Neural cell (in vitro differentiated cells): ENCODE measurements around the gene ALDH3B2.

ENCODE experiments used
- EP300 ChIP-seq: fragments of 450-650 bp; conservative IDR thresholded peaks from 2 replicates; pipeline ENCODE4 v1.6.1; 2014; ENCODE audit warnings: antibody characterized with exemption, mild to moderate bottlenecking, moderate library complexity; ENCODE audit not compliant: poor library complexity, severe bottlenecking
- EZH2 ChIP-seq: fragments of 200-600, 300-800 bp; shearing (Covaris generic), sonication (generic); IDR thresholded peaks from 2 replicates; pipeline ENCODE4 v1.6.1; 2014; ENCODE audit warnings: antibody characterized with exemption, low read length, borderline replicate concordance, mild to moderate bottlenecking; ENCODE audit not compliant: insufficient read depth, poor library complexity, severe bottlenecking
- POLR2AphosphoS5 ChIP-seq: IDR thresholded peaks from 2 replicates; pipeline ENCODE4 v1.6.1; 2012
- RAD21 ChIP-seq: fragments of 450-650 bp; conservative IDR thresholded peaks from 2 replicates; pipeline ENCODE4 v1.6.1; 2014; ENCODE audit warnings: antibody characterized with exemption, mild to moderate bottlenecking, moderate library complexity
- TAF1 ChIP-seq: IDR thresholded peaks from 2 replicates; pipeline ENCODE4 v1.6.1; 2012; ENCODE audit warnings: low read depth
- TF ChIP-seq, protein P1 (sequence below): fragments of 450-650 bp; IDR thresholded peaks from 2 replicates; pipeline ENCODE4 v1.5.1; 2014; ENCODE audit warnings: antibody characterized with exemption, mild to moderate bottlenecking, moderate library complexity; ENCODE audit not compliant: poor library complexity, severe bottlenecking
- TF ChIP-seq, protein P2 (sequence below): IDR thresholded peaks from 2 replicates; pipeline ENCODE4 v1.6.1; 2012; ENCODE audit warnings: borderline replicate concordance

DNA sequence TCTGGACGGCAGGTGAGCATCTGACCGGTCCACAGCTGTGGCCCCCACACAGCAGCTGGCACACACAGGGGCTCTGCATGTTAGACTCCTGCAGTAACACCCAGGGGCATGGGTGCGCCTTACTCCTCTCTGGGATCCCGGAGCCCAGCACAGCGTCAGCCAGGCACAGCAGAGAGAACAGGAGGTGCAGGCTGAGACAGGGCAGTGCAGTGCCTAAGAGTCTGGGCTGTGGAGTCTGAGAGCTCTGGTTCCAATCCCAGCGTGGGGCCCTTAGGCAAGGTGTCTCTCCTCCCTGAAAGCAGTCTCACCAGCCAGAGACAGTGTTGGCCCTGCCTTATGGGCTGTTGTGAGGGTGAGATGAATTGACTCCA, 47.0 kb downstream of the ALDH3B2 start:
- TF ChIP-seq TAF1 (no peak), POLR2AphosphoS5 (no peak), EP300 (no peak), RAD21 (no peak), EZH2 (no peak)
- TF ChIP-seq, protein P1, sequence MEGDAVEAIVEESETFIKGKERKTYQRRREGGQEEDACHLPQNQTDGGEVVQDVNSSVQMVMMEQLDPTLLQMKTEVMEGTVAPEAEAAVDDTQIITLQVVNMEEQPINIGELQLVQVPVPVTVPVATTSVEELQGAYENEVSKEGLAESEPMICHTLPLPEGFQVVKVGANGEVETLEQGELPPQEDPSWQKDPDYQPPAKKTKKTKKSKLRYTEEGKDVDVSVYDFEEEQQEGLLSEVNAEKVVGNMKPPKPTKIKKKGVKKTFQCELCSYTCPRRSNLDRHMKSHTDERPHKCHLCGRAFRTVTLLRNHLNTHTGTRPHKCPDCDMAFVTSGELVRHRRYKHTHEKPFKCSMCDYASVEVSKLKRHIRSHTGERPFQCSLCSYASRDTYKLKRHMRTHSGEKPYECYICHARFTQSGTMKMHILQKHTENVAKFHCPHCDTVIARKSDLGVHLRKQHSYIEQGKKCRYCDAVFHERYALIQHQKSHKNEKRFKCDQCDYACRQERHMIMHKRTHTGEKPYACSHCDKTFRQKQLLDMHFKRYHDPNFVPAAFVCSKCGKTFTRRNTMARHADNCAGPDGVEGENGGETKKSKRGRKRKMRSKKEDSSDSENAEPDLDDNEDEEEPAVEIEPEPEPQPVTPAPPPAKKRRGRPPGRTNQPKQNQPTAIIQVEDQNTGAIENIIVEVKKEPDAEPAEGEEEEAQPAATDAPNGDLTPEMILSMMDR = no peak
- TF ChIP-seq, protein P2, sequence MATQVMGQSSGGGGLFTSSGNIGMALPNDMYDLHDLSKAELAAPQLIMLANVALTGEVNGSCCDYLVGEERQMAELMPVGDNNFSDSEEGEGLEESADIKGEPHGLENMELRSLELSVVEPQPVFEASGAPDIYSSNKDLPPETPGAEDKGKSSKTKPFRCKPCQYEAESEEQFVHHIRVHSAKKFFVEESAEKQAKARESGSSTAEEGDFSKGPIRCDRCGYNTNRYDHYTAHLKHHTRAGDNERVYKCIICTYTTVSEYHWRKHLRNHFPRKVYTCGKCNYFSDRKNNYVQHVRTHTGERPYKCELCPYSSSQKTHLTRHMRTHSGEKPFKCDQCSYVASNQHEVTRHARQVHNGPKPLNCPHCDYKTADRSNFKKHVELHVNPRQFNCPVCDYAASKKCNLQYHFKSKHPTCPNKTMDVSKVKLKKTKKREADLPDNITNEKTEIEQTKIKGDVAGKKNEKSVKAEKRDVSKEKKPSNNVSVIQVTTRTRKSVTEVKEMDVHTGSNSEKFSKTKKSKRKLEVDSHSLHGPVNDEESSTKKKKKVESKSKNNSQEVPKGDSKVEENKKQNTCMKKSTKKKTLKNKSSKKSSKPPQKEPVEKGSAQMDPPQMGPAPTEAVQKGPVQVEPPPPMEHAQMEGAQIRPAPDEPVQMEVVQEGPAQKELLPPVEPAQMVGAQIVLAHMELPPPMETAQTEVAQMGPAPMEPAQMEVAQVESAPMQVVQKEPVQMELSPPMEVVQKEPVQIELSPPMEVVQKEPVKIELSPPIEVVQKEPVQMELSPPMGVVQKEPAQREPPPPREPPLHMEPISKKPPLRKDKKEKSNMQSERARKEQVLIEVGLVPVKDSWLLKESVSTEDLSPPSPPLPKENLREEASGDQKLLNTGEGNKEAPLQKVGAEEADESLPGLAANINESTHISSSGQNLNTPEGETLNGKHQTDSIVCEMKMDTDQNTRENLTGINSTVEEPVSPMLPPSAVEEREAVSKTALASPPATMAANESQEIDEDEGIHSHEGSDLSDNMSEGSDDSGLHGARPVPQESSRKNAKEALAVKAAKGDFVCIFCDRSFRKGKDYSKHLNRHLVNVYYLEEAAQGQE = no peak
